IMR-90 (cell line): ENCODE results near the gene JAKMIP2. TPM values are rescaled to one million over a fixed set of nuclear protein-coding genes. Genes with fewer than 3 reads are reported as not detected.

Source experiments
- ATAC-seq: fragments of 200-7000 bp; cut with Tn5 transposase; 2 replicates; pipeline ENCODE4 v1.9.1; 2020; ENCODE audit warnings: low read depth, mild to moderate bottlenecking, moderate library complexity
- BruUV-seq: library from RNA; stranded (reverse); fragments of 400-500 nt; replicated peaks from 2 replicates; lab custom pipeline; 2021; lab: Mats Ljungman, UMichigan
- CTCF ChIA-PET: fragments of 300-600 bp; formaldehyde crosslinking; extraction: SDS; loops from one replicate; lab custom pipeline; 2021; ENCODE audit warnings: antibody characterized with exemption; lab: Yijun Ruan, JAX
- POLR2A ChIA-PET: fragments of 300-600 bp; sonication (Branson Sonifier 250); formaldehyde crosslinking; loops from one replicate; lab custom pipeline; 2022; ENCODE audit warnings: antibody characterized with exemption; ENCODE audit not compliant: unreplicated experiment; lab: Charles Lee
- DNase-seq: peaks from one replicate; pipeline ENCODE4 v3.0.0; 2013
- H2AFZ ChIP-seq: replicated peaks from 2 replicates; pipeline ENCODE3; 2013; ENCODE audit warnings: low read length, mild to moderate bottlenecking; ENCODE audit not compliant: poor library complexity
- H2AK5ac ChIP-seq: 2 replicates; pipeline ENCODE4 v1.6.1; 2013; ENCODE audit warnings: low read depth, low read length, inconsistent platforms
- H2AK9ac ChIP-seq: replicated peaks from 2 replicates; pipeline ENCODE3; 2013; ENCODE audit warnings: mild to moderate bottlenecking, low read depth, low read length, moderate library complexity; ENCODE audit not compliant: poor library complexity
- H2BK120ac ChIP-seq: 2 replicates; pipeline ENCODE4 v1.6.1; 2013; ENCODE audit warnings: low read depth, low read length, inconsistent platforms
- H2BK15ac ChIP-seq: 3 replicates; pipeline ENCODE4 v1.6.1; 2013; ENCODE audit warnings: low read depth, low read length, inconsistent platforms
- H2BK20ac ChIP-seq: 2 replicates; pipeline ENCODE4 v1.6.1; 2013; ENCODE audit warnings: low read depth, mild to moderate bottlenecking, inconsistent platforms, low read length, moderate library complexity
- H2BK5ac ChIP-seq: 2 replicates; pipeline ENCODE4 v1.6.1; 2013; ENCODE audit warnings: mild to moderate bottlenecking, low read depth, low read length, inconsistent platforms; ENCODE audit not compliant: poor library complexity, severe bottlenecking
- H3K14ac ChIP-seq: replicated peaks from 2 replicates; pipeline ENCODE4 v1.6.1; 2013; ENCODE audit warnings: low read depth, low read length, inconsistent platforms
- H3K18ac ChIP-seq: 2 replicates; pipeline ENCODE4 v1.6.1; 2013; ENCODE audit warnings: low read depth, low read length, control low read depth
- H3K23ac ChIP-seq: 2 replicates; pipeline ENCODE4 v1.6.1; 2013; ENCODE audit warnings: low read depth, low read length, inconsistent platforms
- H3K27ac ChIP-seq: 2 replicates; pipeline ENCODE4 v1.5.1; 2013; ENCODE audit warnings: mild to moderate bottlenecking, control low read depth, low read length; ENCODE audit not compliant: insufficient read depth
- H3K27me3 ChIP-seq: 2 replicates; pipeline ENCODE4 v1.6.1; 2013; ENCODE audit warnings: low read length; ENCODE audit not compliant: control insufficient read depth, insufficient read depth
- H3K36me3 ChIP-seq: 2 replicates; pipeline ENCODE4 v1.6.1; 2013; ENCODE audit warnings: low read length, mixed read lengths; ENCODE audit not compliant: control insufficient read depth, insufficient read depth
- H3K4ac ChIP-seq: 2 replicates; pipeline ENCODE4 v1.6.1; 2013; ENCODE audit warnings: low read depth, low read length, inconsistent platforms
- H3K4me1 ChIP-seq: 2 replicates; pipeline ENCODE4 v1.6.1; 2013; ENCODE audit warnings: low read length, mixed read lengths; ENCODE audit not compliant: control insufficient read depth, insufficient read depth
- H3K4me2 ChIP-seq: 2 replicates; pipeline ENCODE4 v1.6.1; 2013; ENCODE audit warnings: low read depth, mild to moderate bottlenecking, control low read depth, low read length, moderate library complexity
- H3K4me3 ChIP-seq: 2 replicates; pipeline ENCODE4 v1.5.1; 2013; ENCODE audit warnings: low read depth, mild to moderate bottlenecking, control low read depth, low read length, moderate library complexity; ENCODE audit not compliant: insufficient read depth
- H3K56ac ChIP-seq: 2 replicates; pipeline ENCODE4 v1.6.1; 2013; ENCODE audit warnings: low read length, inconsistent platforms; ENCODE audit not compliant: insufficient read depth; ENCODE audit errors: extremely low read depth
- H3K79me1 ChIP-seq, 2 experiments: 2 replicates each; pipeline ENCODE4 v1.6.1; 2013; ENCODE audit warnings: low read length in 2 of 2, inconsistent platforms in 1 of 2, low read depth in 1 of 2
- H3K9ac ChIP-seq: 2 replicates; pipeline ENCODE4 v1.6.1; 2013; ENCODE audit warnings: low read depth, low read length, control low read depth
- H3K9me1 ChIP-seq: 2 replicates; pipeline ENCODE4 v1.6.1; 2013; ENCODE audit warnings: low read length, inconsistent platforms; ENCODE audit not compliant: insufficient read depth
- H3K9me3 ChIP-seq: 2 replicates; pipeline ENCODE4 v1.6.1; 2013; ENCODE audit warnings: low read length; ENCODE audit not compliant: control insufficient read depth, insufficient read depth
- H4K20me1 ChIP-seq: 2 replicates; pipeline ENCODE4 v1.6.1; 2013; ENCODE audit warnings: low read length, inconsistent platforms; ENCODE audit not compliant: insufficient read depth
- H4K5ac ChIP-seq: 2 replicates; pipeline ENCODE4 v1.6.1; 2013; ENCODE audit warnings: mild to moderate bottlenecking, low read depth, low read length, control low read depth
- H4K8ac ChIP-seq, 2 experiments: 2 replicates each; pipeline ENCODE4 v1.6.1; 2013; ENCODE audit warnings: low read depth in 2 of 2, low read length in 2 of 2, control low read depth in 1 of 2, inconsistent platforms in 1 of 2
- H4K91ac ChIP-seq: 2 replicates; pipeline ENCODE4 v1.6.1; 2013; ENCODE audit warnings: low read depth, low read length, inconsistent platforms; ENCODE audit not compliant: insufficient read depth
- ELK1 ChIP-seq: fragments of 150-350 bp; IDR thresholded peaks from 2 replicates; pipeline ENCODE4 v1.6.1; 2016; ENCODE audit warnings: low read depth, mild to moderate bottlenecking, low read length, moderate library complexity, borderline replicate concordance
- FOS ChIP-seq: fragments of 150-350 bp; IDR thresholded peaks from 2 replicates; pipeline ENCODE4 v1.6.1; 2016; ENCODE audit warnings: low read depth, low read length
- MAFK ChIP-seq: IDR thresholded peaks from 2 replicates; pipeline ENCODE4 v1.6.1; 2012; ENCODE audit warnings: low read depth, low read length, improper control_type of control experiment
- RAD21 ChIP-seq: IDR thresholded peaks from 2 replicates; pipeline ENCODE4 v1.6.1; 2012; ENCODE audit warnings: low read length, improper control_type of control experiment
- SMC3 ChIP-seq: fragments of 150-350 bp; IDR thresholded peaks from 2 replicates; pipeline ENCODE4 v1.6.1; 2016; ENCODE audit warnings: low read depth, mild to moderate bottlenecking, antibody characterized with exemption, low read length, moderate library complexity
- USF2 ChIP-seq: fragments of 150-350 bp; IDR thresholded peaks from 2 replicates; pipeline ENCODE4 v1.6.1; 2017; ENCODE audit warnings: mild to moderate bottlenecking, antibody characterized with exemption, low read length, low read depth
- WGBS, 2 experiments: methylation state at CpG; one replicate each; pipeline versions ENCODE4 v1.1.5 to v1.1.7; 2013; ENCODE audit warnings: missing lambda C conversion rate in 2 of 2; ENCODE audit not compliant: insufficient read length in 1 of 2; ENCODE audit errors: extremely low coverage in 2 of 2; 5-methylcytosine and 5-hydroxymethylcytosine counted together
- dilution Hi-C: fragments of 300-500 bp; cut with HindIII; formaldehyde crosslinking; loops from one replicate; pipeline ENCODE4 v1.14.3; 2018; ENCODE audit warnings: low sequenced_read_pairs; ENCODE audit not compliant: unreplicated experiment
- in situ Hi-C: fragments of 300-500 bp; cut with MboI; formaldehyde crosslinking; loops from 3 replicates; pipeline ENCODE4 v1.14.3; 2019; ENCODE audit warnings: low sequenced_read_pairs, inconsistent platforms, mixed read lengths
- intact Hi-C: fragments of 100-400 bp; cut with micrococcal nuclease; formaldehyde crosslinking; loops from 2 replicates; pipeline ENCODE4 v1.10.0; 2022
- polyA plus RNA-seq, 3 experiments: library from polyadenylated mRNA; depleted of rRNA; stranded (reverse); fragments of >200 nt; gene quantifications; 2 replicates each; pipeline ENCODE4 v1.2.3, GENCODE V29; 2012; ENCODE audit warnings: low replicate concordance in 1 of 3
- total RNA-seq: library from RNA; depleted of rRNA; stranded (reverse); fragments of >200 nt; gene quantifications from 2 replicates; pipeline ENCODE4 v1.2.3, GENCODE V29; 2012

Gene JAKMIP2
- total and polyA plus RNA-seq, 2 of the 4 experiments (the other 2 are of a cell fraction): under 0.01 TPM; not detected in 1

- in situ Hi-C loops (no loop called here), intact Hi-C loops (loop anchor here (10.0 kb wide), 1 partner anchor 602 kb away; no protein-coding TSS in a partner anchor), dilution Hi-C loops (no loop called here)
- no peak for DNase-seq
- Histone ChIP-seq H3K79me1 (no peaks in the 10 kb centered on the region), H3K4me2 (no peak overlapping the region), H2BK20ac (no peak overlapping the region), H3K27ac (no peak overlapping the region), H3K4ac (no peak overlapping the region), H3K9me1 (no peaks in the 10 kb centered on the region), H3K4me1 (no peaks in the 10 kb centered on the region), H3K23ac (no peak overlapping the region), H4K20me1 (no peaks in the 10 kb centered on the region), H2BK15ac (no peak overlapping the region), H4K91ac (no peak overlapping the region), H3K9ac (no peak overlapping the region), H2AFZ (no peak overlapping the region), H3K9me3 (no peaks in the 10 kb centered on the region), H3K56ac (no peak overlapping the region), H2BK5ac (no peak overlapping the region), H2BK120ac (no peak overlapping the region), H2AK9ac (no peak overlapping the region), H3K36me3 (no peaks in the 10 kb centered on the region), H4K5ac (no peak overlapping the region), H4K8ac (no peak overlapping the region), H3K18ac (no peak overlapping the region), H3K4me3 (no peak overlapping the region), H2AK5ac (no peak overlapping the region), H3K14ac (no peak overlapping the region), H3K27me3 (peaks cover 2% of the 10 kb centered on the region; the same call in 1 of the 2 replicates)
- no TSS peak for BruUV-seq
- no CpG with 5 or more reads among the region's 2 CpGs for WGBS, 2 experiments
- no peak for ATAC-seq
- ChIA-PET CTCF (interaction anchor here (0.5 kb wide), 1 partner anchor 114 kb away, joined by 3 read pairs; no protein-coding TSS in a partner anchor), POLR2A (no interaction called here)
- TF ChIP-seq USF2 (no peak), SMC3 (no peak), MAFK (no peak), ELK1 (no peak), FOS (no peak), RAD21 (no peak)
Measured at GRCh38 chr5:147826361-147826760, 43.8 kb upstream of the JAKMIP2 start.
